Measurements from ENCODE around the gene SIK2. TPM values are rescaled to one million over a fixed set of nuclear protein-coding genes. Genes with fewer than 3 reads are reported as not detected.

The SIK2 gene
- total RNA-seq, 1 donor from 2014 or later, result 16.3 TPM

DNA sequence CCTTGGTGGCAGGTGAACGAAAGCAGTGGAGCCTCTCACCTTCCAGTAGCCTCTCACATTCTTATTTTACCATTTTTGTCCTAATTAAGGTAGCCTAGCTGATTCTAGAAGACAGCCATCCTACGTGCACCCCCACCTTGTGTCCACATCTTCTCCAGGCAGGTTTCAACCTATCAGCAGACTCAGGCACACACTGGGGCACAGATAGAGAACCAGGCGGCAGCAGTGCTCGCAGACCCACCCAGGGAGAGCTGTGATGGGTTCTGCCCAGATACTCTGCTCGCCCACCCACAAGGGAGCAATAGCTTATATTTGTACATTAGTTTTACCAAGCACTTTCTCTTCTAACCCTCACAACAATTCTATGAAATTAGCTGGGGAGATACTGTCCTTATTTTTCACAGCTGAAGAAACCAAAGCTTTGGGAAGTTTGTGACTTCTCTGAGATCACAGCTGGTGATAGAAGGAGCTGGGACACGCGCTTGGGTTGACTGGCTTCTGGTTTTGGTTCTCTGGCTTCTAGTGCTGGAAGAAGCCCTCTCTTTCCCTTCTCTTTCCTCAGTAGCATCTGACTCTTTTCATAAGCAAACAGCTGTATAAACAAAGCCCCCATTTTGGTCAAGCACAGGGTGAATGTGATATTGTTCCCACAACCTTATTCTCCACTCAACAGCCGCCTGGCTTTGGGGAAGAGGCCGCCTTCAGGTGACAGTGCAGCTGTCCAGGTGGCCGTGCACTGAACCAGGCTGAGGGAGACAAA lies 127.0 kb downstream of the SIK2 start:
- Histone ChIP-seq H3K9me3 (ENCODE audit: low read depth) (no peaks in the 10 kb centered on the region), H3F3A (ENCODE audit: low read depth) (peaks cover 7% of the 10 kb centered on the region), H3K4me3 (no peak overlapping the region), H3K27me3 (no peaks in the 10 kb centered on the region), H3K79me2 (ENCODE audit: low read depth) (no peaks in the 10 kb centered on the region), H3K36me3 (peaks cover 3% of the 10 kb centered on the region), H3K27ac (no peak overlapping the region), H4K20me1 (ENCODE audit: low read depth) (peaks cover 14% of the 10 kb centered on the region), H3K4me1 (peaks cover 14% of the 10 kb centered on the region), H3K9ac (no peak overlapping the region), H2AFZ (replicated peaks) (no peak overlapping the region), H3K4me2 (no peak overlapping the region)
- no peak for TF ChIP-seq EZH2 (IDR thresholded peaks at IDR 0.05)
- H3K36me3 Mint-ChIP-seq, result peaks cover 10% of the 10 kb centered on the region
- DNase-seq (ENCODE audit: low spot score), result no peak
- no peak overlapping the region for H3K4me3 Mint-ChIP-seq
- H3K4me1 Mint-ChIP-seq, result peaks cover 42% of the 10 kb centered on the region
- no peak overlapping the region for H3K27ac Mint-ChIP-seq
- H3K27me3 Mint-ChIP-seq (ENCODE audit: insufficient read depth, low read depth), result no peaks in the 10 kb centered on the region
- H3K9me3 Mint-ChIP-seq, result no peaks in the 10 kb centered on the region

DNA sequence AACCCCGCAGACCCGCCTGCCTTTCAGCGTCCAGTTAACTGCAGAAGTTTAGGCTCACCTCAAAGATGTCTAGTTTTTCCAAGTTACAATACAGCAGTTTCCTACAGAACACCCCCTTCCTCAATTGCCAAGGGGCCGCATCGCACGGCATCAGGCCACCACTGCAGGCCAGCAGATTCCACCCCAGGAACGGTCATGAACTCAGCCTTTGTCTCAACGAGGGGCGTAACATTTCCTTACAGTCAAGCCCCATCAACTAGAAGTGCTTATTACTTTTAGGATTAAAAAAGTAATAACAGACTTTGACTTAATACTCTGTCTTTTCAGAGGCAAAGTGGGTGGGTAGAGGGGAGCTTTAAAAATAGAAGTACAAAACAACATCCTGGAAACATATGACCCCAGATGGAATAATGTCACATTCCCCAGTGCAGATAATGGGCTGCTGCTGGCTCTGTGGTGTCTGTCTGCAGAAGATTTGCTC lies 127.6 kb downstream of the SIK2 start:
- Histone ChIP-seq H2AFZ (replicated peaks) (no peak overlapping the region), H3K4me3 (no peak overlapping the region), H4K20me1 (ENCODE audit: low read depth) (peaks cover 14% of the 10 kb centered on the region), H3K79me2 (ENCODE audit: low read depth) (no peaks in the 10 kb centered on the region), H3K4me2 (no peak overlapping the region), H3K27ac (no peak overlapping the region), H3K36me3 (peaks cover 2% of the 10 kb centered on the region), H3K9me3 (ENCODE audit: low read depth) (no peaks in the 10 kb centered on the region), H3K27me3 (no peaks in the 10 kb centered on the region), H3F3A (ENCODE audit: low read depth) (peaks cover 7% of the 10 kb centered on the region), H3K9ac (no peak overlapping the region), H3K4me1 (peaks cover 14% of the 10 kb centered on the region)
- Mint-ChIP-seq H3K27me3 (ENCODE audit: insufficient read depth, low read depth) (no peaks in the 10 kb centered on the region), H3K4me1 (peaks cover 46% of the 10 kb centered on the region), H3K36me3 (peaks cover 9% of the 10 kb centered on the region), H3K27ac (peak overlapping the region; percentile 74), H3K4me3 (no peak overlapping the region), H3K9me3 (no peaks in the 10 kb centered on the region)
- no peak for DNase-seq (ENCODE audit: low spot score)
- no peak for TF ChIP-seq EZH2phosphoT487 (IDR thresholded peaks at IDR 0.05)

DNA sequence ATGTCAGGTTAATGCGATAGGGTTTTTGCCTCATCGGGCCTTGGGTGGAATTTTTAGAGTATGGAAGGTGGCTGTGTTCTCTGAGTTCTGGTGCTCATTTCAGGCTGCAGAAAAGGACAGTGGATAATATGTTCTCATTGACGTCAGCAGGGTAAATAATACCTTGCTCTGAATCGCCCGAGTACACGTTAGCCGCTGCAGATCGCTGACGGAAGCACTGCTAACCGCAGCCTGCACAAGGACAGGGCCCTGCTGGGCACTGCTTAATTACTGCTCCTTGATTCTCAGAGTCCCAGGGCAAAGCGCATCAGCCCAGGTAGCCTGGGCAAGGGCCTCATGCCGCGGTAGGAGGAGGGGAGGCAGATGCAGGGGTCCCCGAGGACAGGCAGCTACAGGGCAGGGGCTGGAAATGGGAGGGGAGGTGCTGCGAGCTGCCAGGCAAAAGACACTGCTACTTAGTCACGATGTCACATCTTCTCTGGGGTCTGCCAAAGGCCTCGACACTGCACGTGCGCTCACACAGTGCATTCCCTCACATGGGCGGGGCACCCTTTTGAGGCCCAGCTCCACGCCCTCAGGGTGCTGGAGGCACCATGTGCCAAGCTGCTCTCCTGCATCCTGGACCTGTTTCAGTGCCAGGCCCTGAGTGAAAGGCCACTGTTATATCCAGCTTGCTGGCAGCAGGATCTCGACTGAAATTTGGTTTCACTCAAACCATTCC lies 128.8 kb downstream of the SIK2 start:
- no peaks in the 10 kb centered on the region for H3K79me2 ChIP-seq (ENCODE audit: low read depth)
- no peak overlapping the region for H3K4me2 ChIP-seq
- peaks cover 11% of the 10 kb centered on the region for H4K20me1 ChIP-seq (ENCODE audit: low read depth)
- Mint-ChIP-seq H3K36me3 (peaks cover 6% of the 10 kb centered on the region), H3K4me3 (no peak overlapping the region), H3K4me1 (peaks cover 58% of the 10 kb centered on the region), H3K27me3 (ENCODE audit: insufficient read depth, low read depth) (no peaks in the 10 kb centered on the region), H3K27ac (no peak overlapping the region), H3K9me3 (no peaks in the 10 kb centered on the region)
- H3K4me3 ChIP-seq, result no peak overlapping the region
- peaks cover 14% of the 10 kb centered on the region for H3K4me1 ChIP-seq
- H3K9ac ChIP-seq, result no peak overlapping the region
- peaks cover 7% of the 10 kb centered on the region for H3F3A ChIP-seq (ENCODE audit: low read depth)
- DNase-seq (ENCODE audit: low spot score), result no peak
- no peaks in the 10 kb centered on the region for H3K27me3 ChIP-seq
- H3K36me3 ChIP-seq, result no peaks in the 10 kb centered on the region
- no peak overlapping the region for H3K27ac ChIP-seq
- TF ChIP-seq, protein P1, sequence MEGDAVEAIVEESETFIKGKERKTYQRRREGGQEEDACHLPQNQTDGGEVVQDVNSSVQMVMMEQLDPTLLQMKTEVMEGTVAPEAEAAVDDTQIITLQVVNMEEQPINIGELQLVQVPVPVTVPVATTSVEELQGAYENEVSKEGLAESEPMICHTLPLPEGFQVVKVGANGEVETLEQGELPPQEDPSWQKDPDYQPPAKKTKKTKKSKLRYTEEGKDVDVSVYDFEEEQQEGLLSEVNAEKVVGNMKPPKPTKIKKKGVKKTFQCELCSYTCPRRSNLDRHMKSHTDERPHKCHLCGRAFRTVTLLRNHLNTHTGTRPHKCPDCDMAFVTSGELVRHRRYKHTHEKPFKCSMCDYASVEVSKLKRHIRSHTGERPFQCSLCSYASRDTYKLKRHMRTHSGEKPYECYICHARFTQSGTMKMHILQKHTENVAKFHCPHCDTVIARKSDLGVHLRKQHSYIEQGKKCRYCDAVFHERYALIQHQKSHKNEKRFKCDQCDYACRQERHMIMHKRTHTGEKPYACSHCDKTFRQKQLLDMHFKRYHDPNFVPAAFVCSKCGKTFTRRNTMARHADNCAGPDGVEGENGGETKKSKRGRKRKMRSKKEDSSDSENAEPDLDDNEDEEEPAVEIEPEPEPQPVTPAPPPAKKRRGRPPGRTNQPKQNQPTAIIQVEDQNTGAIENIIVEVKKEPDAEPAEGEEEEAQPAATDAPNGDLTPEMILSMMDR (IDR thresholded peaks at IDR 0.05), result no peak
- TF ChIP-seq EZH2 (IDR thresholded peaks at IDR 0.05) (no peak), EZH2phosphoT487 (IDR thresholded peaks at IDR 0.05) (no peak)
- H3K9me3 ChIP-seq (ENCODE audit: low read depth), result no peaks in the 10 kb centered on the region
- H2AFZ ChIP-seq (replicated peaks), result no peak overlapping the region

DNA sequence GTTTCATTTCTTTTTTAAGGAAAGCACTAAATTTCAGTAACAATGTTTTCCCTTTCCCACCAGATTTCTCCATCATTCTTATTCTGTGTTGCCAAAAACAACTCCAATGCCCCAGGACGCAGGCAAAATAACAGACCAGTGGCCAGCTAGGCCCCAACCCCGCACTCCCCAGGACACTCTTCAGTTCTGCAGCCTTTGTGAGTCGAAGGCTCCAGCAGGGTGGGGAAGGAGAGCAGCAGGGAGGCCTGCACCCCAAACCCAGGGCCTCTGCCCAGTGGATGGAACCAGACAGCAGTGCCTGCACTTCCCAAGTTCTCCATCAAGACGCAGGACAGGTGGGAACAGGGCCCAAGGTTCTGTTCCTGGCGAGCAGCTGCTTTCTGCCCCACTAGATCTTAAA lies 129.6 kb downstream of the SIK2 start:
- Mint-ChIP-seq H3K27ac (peak overlapping the region; percentile 8), H3K4me3 (peak overlapping the region; percentile 11), H3K9me3 (no peaks in the 10 kb centered on the region), H3K36me3 (peaks cover 6% of the 10 kb centered on the region), H3K27me3 (ENCODE audit: insufficient read depth, low read depth) (peaks cover 1% of the 10 kb centered on the region), H3K4me1 (peaks cover 66% of the 10 kb centered on the region)
- Histone ChIP-seq H2AFZ (replicated peaks) (no peak overlapping the region), H3K36me3 (no peaks in the 10 kb centered on the region), H3K9ac (no peak overlapping the region), H4K20me1 (ENCODE audit: low read depth) (peaks cover 11% of the 10 kb centered on the region), H3F3A (ENCODE audit: low read depth) (peaks cover 7% of the 10 kb centered on the region), H3K27me3 (no peaks in the 10 kb centered on the region), H3K9me3 (ENCODE audit: low read depth) (no peaks in the 10 kb centered on the region), H3K4me2 (no peak overlapping the region), H3K79me2 (ENCODE audit: low read depth) (no peaks in the 10 kb centered on the region), H3K4me3 (no peak overlapping the region), H3K27ac (no peak overlapping the region), H3K4me1 (peaks cover 14% of the 10 kb centered on the region)
- DNase-seq (ENCODE audit: low spot score), result no peak
- TF ChIP-seq EZH2phosphoT487 (IDR thresholded peaks at IDR 0.05) (no peak), EZH2 (IDR thresholded peaks at IDR 0.05) (no peak)
- TF ChIP-seq, protein P1 (IDR thresholded peaks at IDR 0.05), result no peak
